ENCODE measurements around the gene UTP15.

The UTP15 gene

GRCh38 chr5:73631500-73631899 lies 66.0 kb downstream of the UTP15 start:
- no peaks in the 10 kb centered on the region for H3K36me3 ChIP-seq (ENCODE audit: control insufficient read depth, insufficient read depth, low read length)
- H3K4me3 ChIP-seq (replicated peaks; ENCODE audit: low read depth, low read length), result no peak overlapping the region
- no peak for DNase-seq (ENCODE audit: extremely low read depth, insufficient read length)
- TF ChIP-seq, protein P1, sequence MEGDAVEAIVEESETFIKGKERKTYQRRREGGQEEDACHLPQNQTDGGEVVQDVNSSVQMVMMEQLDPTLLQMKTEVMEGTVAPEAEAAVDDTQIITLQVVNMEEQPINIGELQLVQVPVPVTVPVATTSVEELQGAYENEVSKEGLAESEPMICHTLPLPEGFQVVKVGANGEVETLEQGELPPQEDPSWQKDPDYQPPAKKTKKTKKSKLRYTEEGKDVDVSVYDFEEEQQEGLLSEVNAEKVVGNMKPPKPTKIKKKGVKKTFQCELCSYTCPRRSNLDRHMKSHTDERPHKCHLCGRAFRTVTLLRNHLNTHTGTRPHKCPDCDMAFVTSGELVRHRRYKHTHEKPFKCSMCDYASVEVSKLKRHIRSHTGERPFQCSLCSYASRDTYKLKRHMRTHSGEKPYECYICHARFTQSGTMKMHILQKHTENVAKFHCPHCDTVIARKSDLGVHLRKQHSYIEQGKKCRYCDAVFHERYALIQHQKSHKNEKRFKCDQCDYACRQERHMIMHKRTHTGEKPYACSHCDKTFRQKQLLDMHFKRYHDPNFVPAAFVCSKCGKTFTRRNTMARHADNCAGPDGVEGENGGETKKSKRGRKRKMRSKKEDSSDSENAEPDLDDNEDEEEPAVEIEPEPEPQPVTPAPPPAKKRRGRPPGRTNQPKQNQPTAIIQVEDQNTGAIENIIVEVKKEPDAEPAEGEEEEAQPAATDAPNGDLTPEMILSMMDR (IDR thresholded peaks at IDR 0.05; ENCODE audit: insufficient read depth, low read length, poor library complexity, severe bottlenecking), result no peak
- H3K27me3 ChIP-seq (replicated peaks; ENCODE audit: control insufficient read depth, insufficient read depth, low read length), result no peaks in the 10 kb centered on the region
